Measurements from ENCODE around the gene LSR.

GRCh38 chr19:35296644-35297514 is 48.1 kb downstream of the LSR start:
- TF ChIP-seq CTCF (IDR thresholded peaks at IDR 0.05) (no peak), POLR2A (IDR thresholded peaks at IDR 0.05) (no peak)

Measured in body of pancreas (tissue), 4 donors.